NB4 (cell line): Measurements from ENCODE around the gene KLK14.

Experiments used
- MYC ChIP-seq: IDR thresholded peaks from 2 replicates; pipeline ENCODE4 v1.6.1; 2011; ENCODE audit warnings: low read depth, low read length
- POLR2A ChIP-seq: IDR thresholded peaks from 2 replicates; pipeline ENCODE4 v1.6.1; 2011; ENCODE audit warnings: mild to moderate bottlenecking; ENCODE audit not compliant: insufficient read length; ENCODE audit errors: extremely low read depth
- TF ChIP-seq, protein P1 (sequence below): IDR thresholded peaks from one replicate; pipeline ENCODE4 v1.5.1; 2012; ENCODE audit warnings: low read depth, low read length
- TF ChIP-seq, protein P2 (sequence below): IDR thresholded peaks from 2 replicates; pipeline ENCODE4 v1.6.1; 2011; ENCODE audit warnings: low read depth, low read length

DNA sequence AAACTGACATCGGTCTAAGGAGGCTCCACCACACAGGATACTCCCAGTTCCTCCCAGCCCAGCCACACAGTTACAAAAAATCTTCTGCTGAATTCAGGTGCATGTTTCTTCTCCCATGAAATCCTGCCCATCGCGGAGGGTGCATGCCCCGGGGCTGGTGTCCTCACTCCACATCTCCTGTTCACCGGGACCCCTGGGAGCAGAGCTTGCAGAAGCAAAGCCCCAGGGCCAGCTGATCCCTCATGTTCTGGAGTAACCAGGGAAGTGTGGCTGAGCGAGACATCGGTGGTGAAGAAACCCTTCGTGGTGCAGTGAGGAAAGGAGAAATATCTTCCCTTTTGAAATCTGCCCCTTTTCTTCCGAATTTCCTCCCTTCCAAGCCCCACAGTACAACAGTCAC lies 41.1 kb upstream of the KLK14 start:
- TF ChIP-seq, protein P1, sequence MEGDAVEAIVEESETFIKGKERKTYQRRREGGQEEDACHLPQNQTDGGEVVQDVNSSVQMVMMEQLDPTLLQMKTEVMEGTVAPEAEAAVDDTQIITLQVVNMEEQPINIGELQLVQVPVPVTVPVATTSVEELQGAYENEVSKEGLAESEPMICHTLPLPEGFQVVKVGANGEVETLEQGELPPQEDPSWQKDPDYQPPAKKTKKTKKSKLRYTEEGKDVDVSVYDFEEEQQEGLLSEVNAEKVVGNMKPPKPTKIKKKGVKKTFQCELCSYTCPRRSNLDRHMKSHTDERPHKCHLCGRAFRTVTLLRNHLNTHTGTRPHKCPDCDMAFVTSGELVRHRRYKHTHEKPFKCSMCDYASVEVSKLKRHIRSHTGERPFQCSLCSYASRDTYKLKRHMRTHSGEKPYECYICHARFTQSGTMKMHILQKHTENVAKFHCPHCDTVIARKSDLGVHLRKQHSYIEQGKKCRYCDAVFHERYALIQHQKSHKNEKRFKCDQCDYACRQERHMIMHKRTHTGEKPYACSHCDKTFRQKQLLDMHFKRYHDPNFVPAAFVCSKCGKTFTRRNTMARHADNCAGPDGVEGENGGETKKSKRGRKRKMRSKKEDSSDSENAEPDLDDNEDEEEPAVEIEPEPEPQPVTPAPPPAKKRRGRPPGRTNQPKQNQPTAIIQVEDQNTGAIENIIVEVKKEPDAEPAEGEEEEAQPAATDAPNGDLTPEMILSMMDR: no peak
- TF ChIP-seq POLR2A (no peak), MYC (no peak)
- TF ChIP-seq, protein P2, sequence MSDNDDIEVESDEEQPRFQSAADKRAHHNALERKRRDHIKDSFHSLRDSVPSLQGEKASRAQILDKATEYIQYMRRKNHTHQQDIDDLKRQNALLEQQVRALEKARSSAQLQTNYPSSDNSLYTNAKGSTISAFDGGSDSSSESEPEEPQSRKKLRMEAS: no peak
